PFSK-1 (cell line): ENCODE measurements around the gene FAM163B.

Experiments
- FOXP2 ChIP-seq: optimal IDR thresholded peaks from 2 replicates; pipeline ENCODE3; 2011; ENCODE audit warnings: borderline replicate concordance, control low read depth, inconsistent platforms; ENCODE audit not compliant: insufficient read depth; ENCODE audit errors: extremely low read length, extremely low read depth
- POLR2AphosphoS5 ChIP-seq: IDR thresholded peaks from 2 replicates; pipeline ENCODE4 v1.6.1; 2012; ENCODE audit warnings: low read depth, mild to moderate bottlenecking, control low read depth, low read length, moderate library complexity
- SIN3A ChIP-seq: IDR thresholded peaks from 2 replicates; pipeline ENCODE4 v1.6.1; 2012; ENCODE audit warnings: mild to moderate bottlenecking, low read length, moderate library complexity, borderline replicate concordance; ENCODE audit not compliant: insufficient read depth
- TAF1 ChIP-seq: IDR thresholded peaks from 2 replicates; pipeline ENCODE4 v1.6.1; 2012; ENCODE audit warnings: low read length, control low read depth, borderline replicate concordance; ENCODE audit not compliant: insufficient read depth

- no peak for TF ChIP-seq FOXP2
- no peak for TF ChIP-seq POLR2AphosphoS5
- TF ChIP-seq TAF1, result no peak
- no peak for TF ChIP-seq SIN3A
These were observed 19.5 kb downstream of the FAM163B start for GRCh38 chr9:133589454-133590227.
